Progenitor cell of endocrine pancreas (in vitro differentiated cells): Measurements from ENCODE around the gene IL20RB. TPM values are rescaled to one million over a fixed set of nuclear protein-coding genes. Genes with fewer than 3 reads are reported as not detected.
"Not testable (repeated sequence)": the region's sequence is repeated elsewhere in the genome, so short reads cannot be mapped to it uniquely, and the experiment has no call there.

ENCODE experiments used
- DNase-seq: peaks from one replicate; pipeline ENCODE4 v3.0.0; 2021; ENCODE audit warnings: low spot score; ENCODE audit not compliant: unreplicated experiment
- H3K27ac Mint-ChIP-seq: 2 replicates; pipeline ENCODE4 v1.8.0; 2021; ENCODE audit warnings: mild to moderate bottlenecking, moderate library complexity, mixed read lengths
- H3K27me3 Mint-ChIP-seq: 2 replicates; pipeline ENCODE4 v1.8.0; 2021; ENCODE audit warnings: mixed read lengths
- H3K36me3 Mint-ChIP-seq: 2 replicates; pipeline ENCODE4 v1.8.0; 2022; ENCODE audit warnings: mixed read lengths; ENCODE audit not compliant: insufficient read depth
- H3K4me1 Mint-ChIP-seq: 2 replicates; pipeline ENCODE4 v1.8.0; 2021; ENCODE audit warnings: low read depth, mixed read lengths
- H3K4me3 Mint-ChIP-seq: 2 replicates; pipeline ENCODE4 v1.8.0; 2021; ENCODE audit warnings: low read depth, mild to moderate bottlenecking, moderate library complexity, mixed read lengths
- H3K9me3 Mint-ChIP-seq: 2 replicates; pipeline ENCODE4 v1.8.0; 2021; ENCODE audit warnings: low read depth, mixed read lengths
- CTCF ChIP-seq: fragments of 200-600 bp; sonication (generic); IDR thresholded peaks from one replicate; pipeline ENCODE4 v1.5.0; 2021; ENCODE audit warnings: antibody characterized with exemption, mild to moderate bottlenecking; ENCODE audit not compliant: unreplicated experiment
- total RNA-seq: library from RNA; stranded (reverse); gene quantifications from 2 replicates; pipeline ENCODE4 v1.2.1, GENCODE V29; 2021

IL20RB gene
- total RNA-seq, 1 donor from 2014 or later, result 1.7 TPM

GRCh38 chr3:136982520-136983138, 24.8 kb downstream of the IL20RB start:
- Mint-ChIP-seq H3K27ac (no peak overlapping the region), H3K9me3 (peaks cover 6% of the 10 kb centered on the region), H3K4me3 (no peak overlapping the region)

GRCh38 chr3:136984837-136985236, 27.1 kb downstream of the IL20RB start:
- no peaks in the 10 kb centered on the region for H3K4me1 Mint-ChIP-seq
- peaks cover 3% of the 10 kb centered on the region for H3K36me3 Mint-ChIP-seq
- no peak overlapping the region for H3K4me3 Mint-ChIP-seq
- H3K9me3 Mint-ChIP-seq, result peaks cover 6% of the 10 kb centered on the region
- no peak overlapping the region for H3K27ac Mint-ChIP-seq
- TF ChIP-seq CTCF, result no peak
- H3K27me3 Mint-ChIP-seq, result no peaks in the 10 kb centered on the region
- DNase-seq, result no peak

More at GRCh38 chr3:136982520-136983138, 24.8 kb downstream of the IL20RB start:
- no peaks in the 10 kb centered on the region for H3K27me3 Mint-ChIP-seq
- peaks cover 3% of the 10 kb centered on the region for H3K36me3 Mint-ChIP-seq
- H3K4me1 Mint-ChIP-seq, result no peaks in the 10 kb centered on the region
- no peak for DNase-seq
- no peak for TF ChIP-seq CTCF

GRCh38 chr3:136987398-136987980, 29.7 kb downstream of the IL20RB start:
- H3K4me3 Mint-ChIP-seq, H3K27ac Mint-ChIP-seq, DNase-seq, H3K4me1 Mint-ChIP-seq, H3K36me3 Mint-ChIP-seq, H3K27me3 Mint-ChIP-seq, H3K9me3 Mint-ChIP-seq: not testable (repeated sequence)

GRCh38 chr3:136988651-136989050, 30.9 kb downstream of the IL20RB start:
- TF ChIP-seq CTCF, result no peak
- no peak overlapping the region for H3K4me3 Mint-ChIP-seq
- peaks cover 6% of the 10 kb centered on the region for H3K9me3 Mint-ChIP-seq
- H3K27ac Mint-ChIP-seq, result no peak overlapping the region
- H3K36me3 Mint-ChIP-seq, result peaks cover 3% of the 10 kb centered on the region
- no peaks in the 10 kb centered on the region for H3K4me1 Mint-ChIP-seq
- no peak for DNase-seq
- no peaks in the 10 kb centered on the region for H3K27me3 Mint-ChIP-seq

- no peaks in the 10 kb centered on the region for H3K27me3 Mint-ChIP-seq
- no peak for TF ChIP-seq CTCF
- H3K36me3 Mint-ChIP-seq, result peaks cover 3% of the 10 kb centered on the region
- H3K4me3 Mint-ChIP-seq, result no peak overlapping the region
- H3K27ac Mint-ChIP-seq, result no peak overlapping the region
- no peak for DNase-seq
- H3K9me3 Mint-ChIP-seq, result peaks cover 6% of the 10 kb centered on the region
- H3K4me1 Mint-ChIP-seq, result no peaks in the 10 kb centered on the region
These were observed 32.2 kb downstream of the IL20RB start for GRCh38 chr3:136989781-136990524.
